ENCODE results near the gene GAP43.

- no peak for TF ChIP-seq CTCF (IDR thresholded peaks at IDR 0.05)
- TF ChIP-seq POLR2A (IDR thresholded peaks at IDR 0.05), result no peak
Measured at GRCh38 chr3:115699706-115700105, 76.4 kb downstream of the GAP43 start.
